ENCODE results near the gene CENPE. TPM values are rescaled to one million over a fixed set of nuclear protein-coding genes. Genes with fewer than 3 reads are reported as not detected.

The CENPE gene
- total and polyA plus RNA-seq, 11 donors = 0.06 to 7.7 (median 0.32) TPM

DNA sequence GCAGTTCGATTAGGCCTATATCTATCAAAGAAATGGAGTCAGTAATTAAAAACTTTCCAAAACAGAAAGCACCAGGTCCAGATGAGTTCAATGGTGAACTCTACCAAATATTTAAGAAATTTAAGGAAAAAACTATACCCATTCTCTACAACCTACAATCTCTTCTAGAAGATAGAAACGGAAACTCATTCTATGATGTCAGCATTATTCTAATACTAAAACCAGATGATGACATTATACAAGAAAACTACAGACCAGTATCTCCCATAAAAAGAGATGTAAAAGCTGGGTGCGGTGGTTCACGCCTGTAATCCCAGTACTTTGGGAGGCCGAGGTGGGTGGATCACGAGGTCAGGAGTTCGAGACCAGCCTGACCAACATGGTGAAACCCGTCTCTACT, 69.0 kb downstream of the CENPE start:
- WGBS, 4 donors = 91 to 99% (median 94%) methylated on average over 8 of the region's 8 CpGs
- Histone ChIP-seq H3K27me3 (no peaks in the 10 kb centered on the region), H3K4me3 (no peak overlapping the region), H3K36me3 (no peaks in the 10 kb centered on the region), H3K4me1 (no peaks in the 10 kb centered on the region), H3K9me3 (peaks cover 0 to 16% (median 3%) of the 10 kb centered on the region in 12 donors), H3K27ac (no peak overlapping the region)
- intact Hi-C loops (cut with DNase I) = no loop called here
- TF ChIP-seq CTCF (IDR thresholded peaks at IDR 0.05) = no peak
- TF ChIP-seq POLR2A (IDR thresholded peaks at IDR 0.05) = no peak
- ATAC-seq (no peak), DNase-seq (no peak)

- ATAC-seq = no peak
- TF ChIP-seq CTCF (IDR thresholded peaks at IDR 0.05) (no peak), POLR2A (IDR thresholded peaks at IDR 0.05) (no peak)
- intact Hi-C loops (cut with DNase I) = no loop called here
These were observed 72.0 kb downstream of the CENPE start for GRCh38 chr4:103126126-103126525.

GRCh38 chr4:103123114-103123513, 75.0 kb downstream of the CENPE start:
- TF ChIP-seq POLR2A (IDR thresholded peaks at IDR 0.05) (no peak), CTCF (IDR thresholded peaks at IDR 0.05) (no peak)
- Histone ChIP-seq H3K4me3 (no peak overlapping the region), H3K27me3 (no peaks in the 10 kb centered on the region), H3K27ac (no peak overlapping the region), H3K4me1 (no peaks in the 10 kb centered on the region), H3K36me3 (no peaks in the 10 kb centered on the region), H3K9me3 (peaks cover 0 to 4% (median 0%) of the 10 kb centered on the region in 12 donors)
- ATAC-seq = no peak
- no peak for DNase-seq
- WGBS, 4 donors = 79 to 97% (median 94%) methylated on average over 3 of the region's 3 CpGs
- intact Hi-C loops (cut with DNase I) = no loop called here

More at GRCh38 chr4:103126126-103126525, 72.0 kb downstream of the CENPE start:
- no peaks in the 10 kb centered on the region for H3K36me3 ChIP-seq
- no peaks in the 10 kb centered on the region for H3K27me3 ChIP-seq
- no peaks in the 10 kb centered on the region for H3K4me1 ChIP-seq
- DNase-seq = no peak
- WGBS, 4 donors = 91 to 99% (median 98%) methylated on average over 3 of the region's 3 CpGs
- peaks cover 0 to 16% (median 3%) of the 10 kb centered on the region in 12 donors for H3K9me3 ChIP-seq
- no peak overlapping the region for H3K4me3 ChIP-seq
- H3K27ac ChIP-seq = no peak overlapping the region

- Histone ChIP-seq H3K36me3 (no peaks in the 10 kb centered on the region), H3K4me3 (no peak overlapping the region), H3K4me1 (no peaks in the 10 kb centered on the region), H3K27ac (no peak overlapping the region), H3K9me3 (no peaks in the 10 kb centered on the region), H3K27me3 (no peaks in the 10 kb centered on the region)
- DNase-seq (no peak), ATAC-seq (no peak)
- intact Hi-C loops (cut with DNase I) = no loop called here
- 92 to 97% (median 94%) methylated on average over 1 of the region's 1 CpG for WGBS, 4 donors
- TF ChIP-seq CTCF (IDR thresholded peaks at IDR 0.05) = no peak
- no peak for TF ChIP-seq POLR2A (IDR thresholded peaks at IDR 0.05)
These were observed 80.0 kb downstream of the CENPE start for GRCh38 chr4:103118166-103118565.

Measured in heart left ventricle (tissue), 16 donors.